Measurements from ENCODE around the gene ADAM12. TPM values are rescaled to one million over a fixed set of nuclear protein-coding genes. Genes with fewer than 3 reads are reported as not detected.

ADAM12 gene
- total RNA-seq, 2 donors from 2014 or later: 0.14 to 1.9 TPM

DNA sequence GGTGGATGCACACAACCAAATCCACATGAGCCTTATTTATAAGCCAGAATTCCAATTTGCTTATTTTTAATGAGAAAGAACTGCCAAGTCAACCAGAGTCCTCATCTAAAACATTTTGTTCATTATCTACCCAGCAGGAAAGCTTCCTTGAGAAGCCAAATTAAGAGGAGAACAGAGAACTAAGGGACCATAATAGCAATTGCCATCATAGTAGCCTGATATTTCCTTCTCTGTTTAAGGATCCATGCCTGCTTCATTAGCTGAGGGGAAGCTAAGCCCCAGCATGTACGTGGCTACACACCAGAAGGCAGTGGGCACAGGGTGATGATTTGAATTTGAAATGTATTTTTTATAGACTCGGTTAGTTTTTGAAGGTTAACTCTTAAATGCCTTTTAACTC is 46.8 kb downstream of the ADAM12 start:
- Histone ChIP-seq H3K4me3 (no peak overlapping the region), H3K4me1 (replicated peaks) (no peaks in the 10 kb centered on the region), H3K36me3 (no peaks in the 10 kb centered on the region), H3K9me3 (no peaks in the 10 kb centered on the region), H3K27ac (no peak overlapping the region), H3K27me3 (replicated peaks; ENCODE audit: insufficient read depth) (no peaks in the 10 kb centered on the region)
- TF ChIP-seq POLR2A (IDR thresholded peaks at IDR 0.05) (no peak), CTCF (IDR thresholded peaks at IDR 0.05) (no peak), POLR2AphosphoS5 (IDR thresholded peaks at IDR 0.05) (no peak)
- WGBS: 51% methylated on average over 2 of the region's 2 CpGs
- intact Hi-C loops (cut with DNase I): no loop called here
- DNase-seq (ENCODE audit: low spot score): no peak

DNA sequence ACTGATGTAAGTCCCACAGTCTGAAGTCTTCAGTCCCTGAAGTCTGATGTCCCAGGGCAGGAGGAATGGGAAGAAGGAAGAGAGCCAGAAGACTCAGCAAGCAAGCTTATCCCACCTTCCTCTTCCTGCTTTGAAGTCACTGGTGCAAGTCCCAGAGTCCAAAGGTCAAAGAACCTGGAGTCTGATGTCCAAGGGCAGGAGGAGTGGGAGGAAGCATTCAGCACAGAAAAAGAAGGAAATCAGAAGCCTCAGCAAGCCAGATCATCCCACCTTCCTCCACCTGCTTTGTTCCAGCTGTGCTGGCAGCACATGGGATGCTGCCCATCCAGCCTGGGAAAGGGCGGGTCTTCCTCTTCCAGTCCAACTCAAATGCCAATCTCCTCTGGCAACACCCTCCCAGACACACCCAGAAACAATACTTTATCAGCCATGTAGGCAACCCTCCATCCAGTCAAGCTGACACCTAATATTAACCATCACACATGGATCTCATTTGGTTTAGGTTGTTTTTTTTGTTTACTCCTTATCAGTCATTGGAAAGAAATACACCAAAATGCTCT is 50.9 kb downstream of the ADAM12 start:
- Histone ChIP-seq H3K4me3 (no peak overlapping the region), H3K27me3 (replicated peaks; ENCODE audit: insufficient read depth) (no peaks in the 10 kb centered on the region), H3K27ac (no peak overlapping the region), H3K36me3 (no peaks in the 10 kb centered on the region), H3K9me3 (no peaks in the 10 kb centered on the region), H3K4me1 (replicated peaks) (no peaks in the 10 kb centered on the region)
- WGBS: 100% methylated on average over 1 of the region's 1 CpG
- DNase-seq (ENCODE audit: low spot score): no peak
- TF ChIP-seq POLR2A (IDR thresholded peaks at IDR 0.05) (no peak), POLR2AphosphoS5 (IDR thresholded peaks at IDR 0.05) (no peak), CTCF (IDR thresholded peaks at IDR 0.05) (no peak)
- intact Hi-C loops (cut with DNase I): no loop called here

DNA sequence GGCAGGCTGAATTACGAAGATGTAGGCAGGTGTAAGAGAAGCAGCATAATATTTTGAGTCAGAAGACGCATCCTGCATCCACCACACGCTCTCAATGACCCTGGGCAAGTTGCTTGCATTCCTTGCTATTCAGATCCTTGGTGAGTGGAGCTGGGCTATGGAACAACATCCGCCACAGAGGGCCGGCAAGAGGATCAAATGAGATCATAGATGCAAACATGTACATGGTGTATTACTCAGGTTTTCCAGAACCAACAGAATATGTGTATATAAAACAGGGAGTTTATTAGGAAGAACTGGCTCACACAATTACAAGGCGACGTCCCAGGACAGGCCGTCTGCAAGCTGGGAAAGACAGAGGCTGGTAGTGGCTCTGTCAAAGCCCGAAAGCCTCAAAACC is 51.5 kb downstream of the ADAM12 start:
- 83% methylated on average over 9 of the region's 9 CpGs for WGBS
- Histone ChIP-seq H3K4me1 (replicated peaks) (no peaks in the 10 kb centered on the region), H3K36me3 (no peaks in the 10 kb centered on the region), H3K9me3 (no peaks in the 10 kb centered on the region), H3K27ac (no peak overlapping the region), H3K27me3 (replicated peaks; ENCODE audit: insufficient read depth) (no peaks in the 10 kb centered on the region), H3K4me3 (no peak overlapping the region)
- intact Hi-C loops (cut with DNase I): no loop called here
- no peak for TF ChIP-seq CTCF (IDR thresholded peaks at IDR 0.05)
- no peak for TF ChIP-seq POLR2A (IDR thresholded peaks at IDR 0.05)
- no peak for TF ChIP-seq POLR2AphosphoS5 (IDR thresholded peaks at IDR 0.05)
- no peak for DNase-seq (ENCODE audit: low spot score)

GRCh38 chr10:126334272-126334671 is 54.0 kb downstream of the ADAM12 start:
- DNase-seq (ENCODE audit: low spot score): no peak
- intact Hi-C loops (cut with DNase I): no loop called here
- Histone ChIP-seq H3K4me3 (no peak overlapping the region), H3K9me3 (no peaks in the 10 kb centered on the region), H3K27me3 (replicated peaks; ENCODE audit: insufficient read depth) (no peaks in the 10 kb centered on the region), H3K27ac (no peak overlapping the region), H3K36me3 (no peaks in the 10 kb centered on the region), H3K4me1 (replicated peaks) (no peaks in the 10 kb centered on the region)
- 53% methylated on average over 2 of the region's 2 CpGs for WGBS
- TF ChIP-seq POLR2A (IDR thresholded peaks at IDR 0.05) (no peak), CTCF (IDR thresholded peaks at IDR 0.05) (no peak), POLR2AphosphoS5 (IDR thresholded peaks at IDR 0.05) (no peak)

DNA sequence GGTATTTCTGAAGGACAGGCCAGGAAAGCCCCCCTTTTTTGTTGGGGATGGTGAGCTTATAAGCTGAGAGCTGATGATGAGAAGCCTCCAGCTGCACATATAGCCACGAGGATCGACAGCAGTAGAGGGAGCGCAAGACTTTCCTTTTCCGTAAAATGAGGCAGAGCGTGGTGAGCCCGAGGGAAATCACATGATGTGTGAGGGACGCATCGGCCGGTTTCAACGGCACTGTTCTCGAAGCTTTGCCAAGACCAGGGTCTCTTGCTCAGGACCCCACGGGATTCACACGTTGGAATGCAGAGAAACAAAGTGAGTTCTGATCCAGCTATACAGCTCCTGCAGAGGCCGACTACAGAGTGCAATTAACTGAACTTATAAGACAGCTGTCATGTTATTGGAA is 55.7 kb downstream of the ADAM12 start:
- TF ChIP-seq POLR2AphosphoS5 (IDR thresholded peaks at IDR 0.05): no peak
- TF ChIP-seq POLR2A (IDR thresholded peaks at IDR 0.05): no peak
- no peak for TF ChIP-seq CTCF (IDR thresholded peaks at IDR 0.05)
- no peaks in the 10 kb centered on the region for H3K36me3 ChIP-seq
- intact Hi-C loops (cut with DNase I): no loop called here
- H3K27ac ChIP-seq: no peak overlapping the region
- H3K9me3 ChIP-seq: no peaks in the 10 kb centered on the region
- H3K4me3 ChIP-seq: no peak overlapping the region
- 91% methylated on average over 14 of the region's 14 CpGs for WGBS
- no peaks in the 10 kb centered on the region for H3K27me3 ChIP-seq (replicated peaks; ENCODE audit: insufficient read depth)
- H3K4me1 ChIP-seq (replicated peaks): no peaks in the 10 kb centered on the region
- no peak for DNase-seq (ENCODE audit: low spot score)

Data from prostate gland (tissue), 2 donors.